Measurements from ENCODE around the gene MYH2.

DNA sequence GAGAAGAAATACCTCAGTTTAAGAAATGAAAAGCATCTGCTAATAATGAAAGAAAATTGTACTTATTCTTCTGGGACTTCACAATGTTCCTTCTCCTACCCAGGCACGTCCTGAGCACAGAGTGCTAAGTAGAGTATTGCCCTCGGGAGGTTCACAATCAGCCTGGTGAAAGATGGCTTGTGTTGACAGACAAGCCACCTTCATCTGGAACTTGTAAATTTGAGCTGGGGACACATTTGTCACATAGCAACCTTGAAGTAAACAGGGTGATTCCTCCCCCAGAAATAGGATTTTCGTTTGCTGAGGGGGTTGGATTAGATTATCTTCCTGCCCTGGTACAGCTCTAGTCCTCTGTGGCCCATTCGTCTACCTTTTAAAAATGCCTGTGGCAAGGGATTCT lies 34.4 kb upstream of the MYH2 start:
- no peak for TF ChIP-seq USF2 (IDR thresholded peaks at IDR 0.05; ENCODE audit: low read depth, low read length)
- TF ChIP-seq RAD21 (IDR thresholded peaks at IDR 0.05; ENCODE audit: low read length), result no peak
